Endothelial cell of umbilical vein (primary cell): ENCODE measurements around the gene NUDT14. TPM values are rescaled to one million over a fixed set of nuclear protein-coding genes. Genes with fewer than 3 reads are reported as not detected.

Experiments used
- BruUV-seq: library from RNA; stranded (reverse); fragments of 400-500 nt; replicated peaks from 2 replicates; lab custom pipeline; 2021; lab: Mats Ljungman, UMichigan
- CTCF ChIA-PET: fragments of 300-600, 350-600 bp; sonication (Branson Sonifier 250); formaldehyde crosslinking; loops from one replicate; lab custom pipeline; 2021; ENCODE audit warnings: antibody characterized with exemption, inconsistent platforms; lab: Charles Lee
- POLR2A ChIA-PET: fragments of 300-600, 350-600 bp; sonication (Branson Sonifier 250); formaldehyde crosslinking; loops from one replicate; lab custom pipeline; 2021; ENCODE audit warnings: antibody characterized with exemption, inconsistent platforms; lab: Charles Lee
- DNase-seq: peaks from one replicate; pipeline ENCODE4 v3.0.0-alpha.2; 2011; ENCODE audit warnings: low read depth, low spot score
- FAIRE-seq: peaks from 2 replicates; lab custom pipeline; 2011; peaks lifted over from hg19 to GRCh38; lab: Jason Lieb, UNC
- H2AFZ ChIP-seq: 2 replicates; pipeline ENCODE4 v1.6.0; 2012; ENCODE audit warnings: low read depth, low read length, control low read depth, inconsistent platforms
- H3K27ac ChIP-seq: 2 replicates; pipeline ENCODE4 v1.5.1; 2011; ENCODE audit warnings: low read depth, mild to moderate bottlenecking, control low read depth, low read length, moderate library complexity; ENCODE audit not compliant: insufficient read depth
- H3K27me3 ChIP-seq, 2 experiments: 2 replicates each; pipeline versions ENCODE4 v1.6.0 to v1.6.1; 2011; ENCODE audit warnings: low read length in 2 of 2, mixed read lengths in 1 of 2; ENCODE audit not compliant: control insufficient read depth in 2 of 2, insufficient read depth in 2 of 2
- H3K36me3 ChIP-seq, 2 experiments: 2 replicates in 1 of 2; 3 replicates in 1 of 2; pipeline ENCODE4 v1.5.1; 2011; ENCODE audit warnings: low read length in 2 of 2, mild to moderate bottlenecking in 1 of 2, moderate library complexity in 1 of 2; ENCODE audit not compliant: control insufficient read depth in 2 of 2, insufficient read depth in 2 of 2; ENCODE audit errors: extremely low read depth in 1 of 2
- H3K4me1 ChIP-seq: 3 replicates; pipeline ENCODE4 v1.5.1; 2011; ENCODE audit warnings: mild to moderate bottlenecking, low read length; ENCODE audit not compliant: control insufficient read depth, insufficient read depth; ENCODE audit errors: extremely low read depth
- H3K4me2 ChIP-seq: 2 replicates; pipeline ENCODE4 v1.6.1; 2011; ENCODE audit warnings: low read length, control low read depth, mixed read lengths; ENCODE audit not compliant: insufficient read depth
- H3K4me3 ChIP-seq, 3 experiments: fragments of 200-600 bp in 1 of 3; sonication (generic), shearing (Covaris generic) in 1 of 3; replicated peaks in 1 of 3; 2 replicates each; pipeline ENCODE4 v1.5.1; 2011 to 2016; ENCODE audit warnings: control low read depth in 3 of 3, low read length in 3 of 3, mild to moderate bottlenecking in 2 of 3, inconsistent platforms in 1 of 3, low read depth in 1 of 3, moderate library complexity in 1 of 3; ENCODE audit not compliant: insufficient read depth in 1 of 3
- H3K79me2 ChIP-seq: 2 replicates; pipeline ENCODE4 v1.6.0; 2012; ENCODE audit warnings: low read length, inconsistent platforms; ENCODE audit not compliant: control insufficient read depth, insufficient read depth
- H3K9ac ChIP-seq: replicated peaks from 2 replicates; pipeline ENCODE3; 2011; ENCODE audit warnings: low read length, control low read depth; ENCODE audit not compliant: insufficient read depth; ENCODE audit errors: extremely low read depth
- H3K9me1 ChIP-seq: replicated peaks from 3 replicates; pipeline ENCODE4 v1.6.0; 2011; ENCODE audit warnings: mild to moderate bottlenecking, low read length; ENCODE audit not compliant: control insufficient read depth, insufficient read depth; ENCODE audit errors: extremely low read depth
- H3K9me3 ChIP-seq: replicated peaks from 2 replicates; pipeline ENCODE4 v1.5.1; 2012; ENCODE audit warnings: low read length, inconsistent platforms; ENCODE audit not compliant: control insufficient read depth, insufficient read depth
- H4K20me1 ChIP-seq: replicated peaks from 2 replicates; pipeline ENCODE3; 2011; ENCODE audit warnings: mild to moderate bottlenecking, low read length; ENCODE audit not compliant: control insufficient read depth, insufficient read depth; ENCODE audit errors: extremely low read depth
- CTCF ChIP-seq, 2 donors: IDR thresholded peaks; 1 replicate in 1 of 2; 2 replicates in 1 of 2; pipeline ENCODE4 v1.5.1; 2011; ENCODE audit warnings: low read length in 2 of 2, mild to moderate bottlenecking in 2 of 2, moderate library complexity in 2 of 2, control low read depth in 1 of 2, inconsistent platforms in 1 of 2, low read depth in 1 of 2; ENCODE audit not compliant: insufficient read depth in 1 of 2; ENCODE audit errors: extremely low read depth in 1 of 2
- EZH2 ChIP-seq: IDR thresholded peaks from 2 replicates; pipeline ENCODE4 v1.6.1; 2012; ENCODE audit warnings: borderline replicate concordance, low read depth, mild to moderate bottlenecking, moderate library complexity, low read length, inconsistent platforms; ENCODE audit not compliant: severe bottlenecking
- FOS ChIP-seq: IDR thresholded peaks from 2 replicates; pipeline ENCODE4 v1.6.1; 2011; ENCODE audit warnings: mild to moderate bottlenecking, low read length, moderate library complexity, borderline replicate concordance; ENCODE audit not compliant: insufficient read depth
- GATA2 ChIP-seq: IDR thresholded peaks from 2 replicates; pipeline ENCODE4 v1.7.0; 2011; ENCODE audit warnings: low read depth, mild to moderate bottlenecking, moderate library complexity, mixed read lengths, low read length; ENCODE audit not compliant: insufficient read length, insufficient read depth
- JUN ChIP-seq: IDR thresholded peaks from 2 replicates; pipeline ENCODE4 v1.6.1; 2011; ENCODE audit warnings: borderline replicate concordance, low read depth; ENCODE audit not compliant: insufficient read length, insufficient read depth
- MAX ChIP-seq: IDR thresholded peaks from 2 replicates; pipeline ENCODE4 v1.6.1; 2011; ENCODE audit not compliant: insufficient read depth, insufficient read length
- MYC ChIP-seq: IDR thresholded peaks from one replicate; pipeline ENCODE4 v1.6.1; 2011; ENCODE audit warnings: mild to moderate bottlenecking, low read depth, low read length
- POLR2A ChIP-seq: IDR thresholded peaks from 2 replicates; pipeline ENCODE4 v1.6.1; 2012; ENCODE audit warnings: low read depth, mild to moderate bottlenecking, control low read depth, low read length
- POLR2AphosphoS5 ChIP-seq: IDR thresholded peaks from 2 replicates; pipeline ENCODE4 v1.6.1; 2012; ENCODE audit warnings: low read depth, mild to moderate bottlenecking, control low read depth, low read length, moderate library complexity; ENCODE audit not compliant: insufficient read depth
- dilution Hi-C: fragments of 300-500 bp; cut with MboI; formaldehyde crosslinking; loops from one replicate; pipeline ENCODE4 v1.15.0; 2019; ENCODE audit warnings: low sequenced_read_pairs; ENCODE audit not compliant: extremely low pct_ligation_motif_present
- intact Hi-C: fragments of 100-400 bp; cut with micrococcal nuclease; formaldehyde crosslinking; loops from one replicate; pipeline ENCODE4 v1.10.0; 2022
- polyA plus RNA-seq, 4 experiments: library from polyadenylated mRNA; depleted of rRNA in 3 of 4; stranded (reverse) in 3 of 4; unstranded in 1 of 4; fragments of >200 nt; gene quantifications; 2 replicates each; pipeline versions ENCODE4 v1.2.1 to v1.2.3, GENCODE V29; 2011 to 2012; ENCODE audit warnings: missing spikeins in 1 of 4
- total RNA-seq: library from RNA; stranded (reverse); gene quantifications from 2 replicates; pipeline ENCODE4 v1.2.3, GENCODE V29; 2021

The NUDT14 gene
- total and polyA plus RNA-seq, 2 donors (not counting 3 experiments of a cell fraction or from before 2014, with no cell fraction given), result 97.7 to 103 TPM

- ChIA-PET CTCF (no interaction called here), POLR2A (no interaction called here)
- intact Hi-C loops, result no loop called here
Observed at GRCh38 chr14:105126126-105126980, 54.8 kb downstream of the NUDT14 start.

More at GRCh38 chr14:105126126-105126980, 54.8 kb downstream of the NUDT14 start:
- Histone ChIP-seq H4K20me1 (no peaks in the 10 kb centered on the region), H3K79me2 (no peaks in the 10 kb centered on the region), H3K27me3 (peaks cover 15 to 18% of the 10 kb centered on the region in 2 experiments), H3K27ac (no peak overlapping the region), H2AFZ (no peak overlapping the region), H3K36me3 (no peaks in the 10 kb centered on the region), H3K9ac (no peak overlapping the region), H3K4me1 (no peaks in the 10 kb centered on the region), H3K9me3 (no peaks in the 10 kb centered on the region), H3K4me2 (no peak overlapping the region), H3K9me1 (no peaks in the 10 kb centered on the region), H3K4me3 (no peak overlapping the region)
- TF ChIP-seq CTCF (IDR thresholded peaks at IDR 0.05; ENCODE audit: extremely low read depth in 1 of 2, insufficient read depth in 1 of 2, low read depth in 1 of 2, low read length in 2 of 2) (no peak), EZH2 (no peak), POLR2A (no peak), GATA2 (no peak), MYC (no peak), FOS (no peak), MAX (no peak), JUN (no peak), POLR2AphosphoS5 (no peak)
- DNase-seq (no peak), FAIRE-seq (no peak)
- dilution Hi-C loops, result no loop called here
- no TSS peak for BruUV-seq
